ENCODE data around the gene KRTAP5-4. TPM values are rescaled to one million over a fixed set of nuclear protein-coding genes. Genes with fewer than 3 reads are reported as not detected.

Gene KRTAP5-4
- total RNA-seq, 1 donor, result not detected

- no peak for TF ChIP-seq CTCF (IDR thresholded peaks at IDR 0.05; ENCODE audit: insufficient read depth, low read depth, low read length)
- no peak for DNase-seq (ENCODE audit: low read depth)
- no peak overlapping the region for H3K4me3 ChIP-seq (ENCODE audit: low read depth, low read length)
Measured at GRCh38 chr11:1645357-1645821, 23.5 kb upstream of the KRTAP5-4 start.

- no peak overlapping the region for H3K4me3 ChIP-seq (ENCODE audit: low read depth, low read length)
- no peak for TF ChIP-seq CTCF (IDR thresholded peaks at IDR 0.05; ENCODE audit: insufficient read depth, low read depth, low read length)
Measured at GRCh38 chr11:1644601-1645356, 22.8 kb upstream of the KRTAP5-4 start.

GRCh38 chr11:1643146-1643690 lies 21.3 kb upstream of the KRTAP5-4 start:
- no peak overlapping the region for H3K4me3 ChIP-seq (ENCODE audit: low read depth, low read length)
- no peak for DNase-seq (ENCODE audit: low read depth)
- TF ChIP-seq CTCF (IDR thresholded peaks at IDR 0.05; ENCODE audit: insufficient read depth, low read depth, low read length), result no peak

More at GRCh38 chr11:1644601-1645356, 22.8 kb upstream of the KRTAP5-4 start:
- no peak for DNase-seq (ENCODE audit: low read depth)

- no peak for DNase-seq (ENCODE audit: low read depth)
- no peak for TF ChIP-seq CTCF (IDR thresholded peaks at IDR 0.05; ENCODE audit: insufficient read depth, low read depth, low read length)
- no peak overlapping the region for H3K4me3 ChIP-seq (ENCODE audit: low read depth, low read length)
Measured at GRCh38 chr11:1642288-1643145, 20.6 kb upstream of the KRTAP5-4 start.

- no peak for DNase-seq (ENCODE audit: low read depth)
Measured at GRCh38 chr11:1641096-1641495, 19.2 kb upstream of the KRTAP5-4 start.

More at GRCh38 chr11:1641096-1641495, 19.2 kb upstream of the KRTAP5-4 start:
- H3K4me3 ChIP-seq (ENCODE audit: low read depth, low read length), result no peak overlapping the region
- TF ChIP-seq CTCF (IDR thresholded peaks at IDR 0.05; ENCODE audit: insufficient read depth, low read depth, low read length), result no peak

Data from fibroblast of villous mesenchyme (primary cell).